ENCODE measurements around the gene RNPS1. TPM values are rescaled to one million over a fixed set of nuclear protein-coding genes. Genes with fewer than 3 reads are reported as not detected.

The RNPS1 gene
- polyA plus RNA-seq (180 and 195 TPM in 2 replicates), polyA minus RNA-seq (109 and 124 TPM in 2 replicates)

- peak within 1 kb of the TSS; percentile 89 for H3K27ac ChIP-seq (ENCODE audit: low read length)
- no peaks in the 10 kb centered on the region for H3K9me3 ChIP-seq (ENCODE audit: low read length)
- H3K36me3 ChIP-seq (ENCODE audit: insufficient read depth, low read length), result no peaks in the 10 kb centered on the region
- H2AFZ ChIP-seq (ENCODE audit: low read depth, low read length), result peak within 1 kb of the TSS; percentile 69
- H3K4me3 ChIP-seq (ENCODE audit: low read length), result peak within 1 kb of the TSS; percentile 98
- TF ChIP-seq POLR2AphosphoS5 (IDR thresholded peaks at IDR 0.05) (peak; percentile 99), RAD21 (conservative IDR thresholded peaks at IDR 0.05) (no peak), TAF1 (IDR thresholded peaks at IDR 0.05; ENCODE audit: low read depth) (peak; percentile 70), SMC3 (conservative IDR thresholded peaks at IDR 0.05; ENCODE audit: poor library complexity) (peak; percentile 29), EZH2 (IDR thresholded peaks at IDR 0.05; ENCODE audit: borderline replicate concordance, insufficient read depth, low read length, poor library complexity, severe bottlenecking) (no peak), MXI1 (conservative IDR thresholded peaks at IDR 0.05; ENCODE audit: poor library complexity, severe bottlenecking) (peak; percentile 92), CTCF (IDR thresholded peaks at IDR 0.05; ENCODE audit: poor library complexity, severe bottlenecking) (no peak), EP300 (conservative IDR thresholded peaks at IDR 0.05; ENCODE audit: poor library complexity, severe bottlenecking) (peak; percentile 73), REST (IDR thresholded peaks at IDR 0.05; ENCODE audit: borderline replicate concordance) (peak; percentile 68)
- peaks cover 32% of the 10 kb centered on the region for H3K79me2 ChIP-seq (replicated peaks; ENCODE audit: insufficient read depth, low read length)
- peak within 1 kb of the TSS; percentile 85 for H3K9ac ChIP-seq (ENCODE audit: low read length)
- H4K20me1 ChIP-seq (ENCODE audit: insufficient read depth), result no peaks in the 10 kb centered on the region
- no peaks in the 10 kb centered on the region for H3K27me3 ChIP-seq (ENCODE audit: insufficient read depth, low read depth, low read length)
- no peaks in the 10 kb centered on the region for H3K9me2 ChIP-seq (ENCODE audit: insufficient read depth, low read length)
- H3F3A ChIP-seq (ENCODE audit: insufficient read depth, low read length, poor library complexity, severe bottlenecking), result no peaks in the 10 kb centered on the region
- H3K4me2 ChIP-seq (ENCODE audit: low read length), result peak within 1 kb of the TSS; percentile 65
These were observed at the start of gene RNPS1 for GRCh38 chr16:2267913-2268666. Gene RNPS1 (minus strand): TSS chr16:2268126. CDS start chr16:2264643, 3,483 bp downstream.

- Histone ChIP-seq H3K27me3 (ENCODE audit: insufficient read depth, low read depth, low read length) (no peaks in the 10 kb centered on the region), H3K79me2 (replicated peaks; ENCODE audit: insufficient read depth, low read length) (no peaks in the 10 kb centered on the region), H3K9me2 (ENCODE audit: insufficient read depth, low read length) (no peaks in the 10 kb centered on the region), H3K4me3 (ENCODE audit: low read length) (no peak overlapping the region), H4K20me1 (ENCODE audit: insufficient read depth) (no peaks in the 10 kb centered on the region), H3K9me3 (ENCODE audit: low read length) (no peaks in the 10 kb centered on the region), H2AFZ (ENCODE audit: low read depth, low read length) (no peak overlapping the region), H3K4me2 (ENCODE audit: low read length) (no peak overlapping the region), H3F3A (ENCODE audit: insufficient read depth, low read length, poor library complexity, severe bottlenecking) (no peaks in the 10 kb centered on the region), H3K9ac (ENCODE audit: low read length) (no peak overlapping the region), H3K27ac (ENCODE audit: low read length) (no peak overlapping the region), H3K36me3 (ENCODE audit: insufficient read depth, low read length) (no peaks in the 10 kb centered on the region)
- TF ChIP-seq SMC3 (conservative IDR thresholded peaks at IDR 0.05; ENCODE audit: poor library complexity), result no peak
- TF ChIP-seq EZH2 (IDR thresholded peaks at IDR 0.05; ENCODE audit: borderline replicate concordance, insufficient read depth, low read length, poor library complexity, severe bottlenecking), result no peak
- TF ChIP-seq TAF1 (IDR thresholded peaks at IDR 0.05; ENCODE audit: low read depth), result no peak
- TF ChIP-seq CTCF (IDR thresholded peaks at IDR 0.05; ENCODE audit: poor library complexity, severe bottlenecking), result no peak
- TF ChIP-seq MXI1 (conservative IDR thresholded peaks at IDR 0.05; ENCODE audit: poor library complexity, severe bottlenecking), result no peak
- TF ChIP-seq REST (IDR thresholded peaks at IDR 0.05; ENCODE audit: borderline replicate concordance), result no peak
- TF ChIP-seq RAD21 (conservative IDR thresholded peaks at IDR 0.05), result no peak
- TF ChIP-seq EP300 (conservative IDR thresholded peaks at IDR 0.05; ENCODE audit: poor library complexity, severe bottlenecking), result no peak
These were observed 49.5 kb upstream of the RNPS1 start for GRCh38 chr16:2317231-2318020.
